Mesenchymal stem cell (in vitro differentiated cells and primary cell): ENCODE measurements around the gene PITHD1.

Source experiments
- DNase-seq: peaks from one replicate; pipeline ENCODE4 v3.0.0-alpha.2; 2013
- H2AFZ ChIP-seq: one replicate; pipeline ENCODE4 v1.6.1; 2013; ENCODE audit warnings: low read depth, mild to moderate bottlenecking, control low read depth, inconsistent platforms, low read length, moderate library complexity
- H2AK5ac ChIP-seq: 2 replicates; pipeline ENCODE4 v1.6.1; 2013; ENCODE audit warnings: low read length, moderate library complexity, mild to moderate bottlenecking, inconsistent platforms; ENCODE audit not compliant: severe bottlenecking
- H2BK120ac ChIP-seq: one replicate; pipeline ENCODE4 v1.6.1; 2013; ENCODE audit warnings: low read depth, mild to moderate bottlenecking, inconsistent platforms, low read length, moderate library complexity
- H2BK12ac ChIP-seq, 2 experiments: one replicate each; pipeline ENCODE4 v1.6.1; 2013; ENCODE audit warnings: inconsistent platforms in 2 of 2, low read length in 2 of 2, mild to moderate bottlenecking in 2 of 2, moderate library complexity in 2 of 2, control low read depth in 1 of 2
- H2BK15ac ChIP-seq: one replicate; pipeline ENCODE4 v1.6.1; 2013; ENCODE audit warnings: mild to moderate bottlenecking, low read depth, inconsistent platforms; ENCODE audit not compliant: poor library complexity, severe bottlenecking
- H2BK5ac ChIP-seq: 2 replicates; pipeline ENCODE4 v1.6.1; 2013; ENCODE audit warnings: low read depth, mild to moderate bottlenecking, low read length, control low read depth, inconsistent platforms; ENCODE audit not compliant: poor library complexity, severe bottlenecking
- H3K14ac ChIP-seq, 2 experiments: one replicate each; pipeline ENCODE4 v1.6.1; 2013; ENCODE audit warnings: inconsistent platforms in 2 of 2, low read length in 2 of 2, control low read depth in 1 of 2, mild to moderate bottlenecking in 1 of 2, moderate library complexity in 1 of 2
- H3K18ac ChIP-seq, 2 experiments: one replicate each; pipeline ENCODE4 v1.6.1; 2013; ENCODE audit warnings: inconsistent platforms in 2 of 2, low read length in 2 of 2, control low read depth in 1 of 2, low read depth in 1 of 2, mild to moderate bottlenecking in 1 of 2
- H3K23ac ChIP-seq, 2 experiments: one replicate each; pipeline ENCODE4 v1.6.1; 2013; ENCODE audit warnings: inconsistent platforms in 2 of 2, low read length in 2 of 2, mild to moderate bottlenecking in 2 of 2, moderate library complexity in 2 of 2, control low read depth in 1 of 2
- H3K27ac ChIP-seq: 2 replicates; pipeline ENCODE4 v1.5.1; 2013; ENCODE audit warnings: mild to moderate bottlenecking, moderate library complexity, low read length, control low read depth, inconsistent platforms; ENCODE audit not compliant: poor library complexity, severe bottlenecking
- H3K27me3 ChIP-seq, 2 experiments: 2 replicates each; pipeline versions ENCODE4 v1.6.1 to v1.7.0; 2013; ENCODE audit warnings: low read length in 2 of 2, mild to moderate bottlenecking in 2 of 2, moderate library complexity in 2 of 2, control low read depth in 1 of 2, inconsistent platforms in 1 of 2; ENCODE audit not compliant: control insufficient read depth in 1 of 2, insufficient read depth in 1 of 2
- H3K36me3 ChIP-seq, 2 experiments: 2 replicates each; pipeline versions ENCODE4 v1.6.1 to v1.7.0; 2013; ENCODE audit warnings: low read length in 2 of 2, control low read depth in 1 of 2, inconsistent platforms in 1 of 2, low read depth in 1 of 2, mild to moderate bottlenecking in 1 of 2; ENCODE audit not compliant: insufficient read depth in 2 of 2, control insufficient read depth in 1 of 2
- H3K4ac ChIP-seq, 2 experiments: one replicate each; pipeline ENCODE4 v1.6.1; 2013; ENCODE audit warnings: inconsistent platforms in 2 of 2, low read length in 2 of 2, mild to moderate bottlenecking in 2 of 2, moderate library complexity in 2 of 2, control low read depth in 1 of 2, low read depth in 1 of 2
- H3K4me1 ChIP-seq: 2 replicates; pipeline ENCODE4 v1.6.1; 2013; ENCODE audit warnings: low read depth, low read length, control low read depth; ENCODE audit not compliant: control insufficient read depth, insufficient read depth
- H3K4me2 ChIP-seq: 2 replicates; pipeline ENCODE4 v1.6.1; 2013; ENCODE audit warnings: low read length, mild to moderate bottlenecking, inconsistent platforms; ENCODE audit not compliant: poor library complexity, severe bottlenecking
- H3K4me3 ChIP-seq, 2 experiments: 2 replicates each; pipeline versions ENCODE4 v1.5.1 to v1.7.0; 2013; ENCODE audit warnings: low read length in 2 of 2, mild to moderate bottlenecking in 2 of 2, control low read depth in 1 of 2, low read depth in 1 of 2; ENCODE audit not compliant: insufficient read depth in 1 of 2
- H3K79me1 ChIP-seq: replicated peaks from 2 replicates; pipeline ENCODE4 v1.6.1; 2013; ENCODE audit warnings: mild to moderate bottlenecking, control low read depth, low read length, inconsistent platforms; ENCODE audit not compliant: poor library complexity, severe bottlenecking
- H3K9ac ChIP-seq: 2 replicates; pipeline ENCODE4 v1.7.0; 2013; ENCODE audit warnings: mild to moderate bottlenecking, low read length, moderate library complexity
- H3K9me3 ChIP-seq: 2 replicates; pipeline ENCODE4 v1.7.0; 2013; ENCODE audit warnings: mild to moderate bottlenecking, low read length; ENCODE audit not compliant: control insufficient read depth
- H4K8ac ChIP-seq: one replicate; pipeline ENCODE4 v1.6.1; 2013; ENCODE audit warnings: inconsistent platforms, mild to moderate bottlenecking, low read length, moderate library complexity
- H4K91ac ChIP-seq: one replicate; pipeline ENCODE4 v1.6.1; 2013; ENCODE audit warnings: mild to moderate bottlenecking, low read length, inconsistent platforms
- WGBS: methylation state at CpG from one replicate; pipeline ENCODE4 v1.1.7; 2013; ENCODE audit warnings: mixed read lengths; 5-methylcytosine and 5-hydroxymethylcytosine counted together

Gene PITHD1

DNA sequence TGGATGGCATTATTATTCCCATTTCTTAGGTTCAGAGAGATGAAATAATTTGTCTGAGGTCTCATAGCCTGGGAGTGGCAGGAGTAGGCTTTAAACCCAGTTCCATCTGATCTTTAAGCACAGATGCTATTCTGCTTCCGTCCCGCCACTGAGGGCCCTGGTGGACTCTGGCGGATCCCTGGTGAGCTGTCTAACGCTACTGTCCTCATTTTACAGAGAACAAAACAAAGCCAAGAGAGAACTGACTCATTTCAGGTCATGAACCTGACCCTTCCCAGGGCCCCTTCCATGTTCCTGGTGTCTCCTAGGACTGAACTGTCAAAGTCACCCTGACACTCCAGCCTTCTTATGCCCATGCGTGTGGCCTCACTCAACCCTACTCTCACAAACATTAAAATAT lies 25.5 kb downstream of the PITHD1 start:
- no peak overlapping the region for H4K8ac ChIP-seq
- no peak overlapping the region for H4K91ac ChIP-seq
- no peak overlapping the region for H2BK120ac ChIP-seq
- H3K79me1 ChIP-seq = peaks cover 3% of the 10 kb centered on the region
- H3K27me3 ChIP-seq = no peaks in the 10 kb centered on the region
- no peak overlapping the region for H2AK5ac ChIP-seq
- H3K36me3 ChIP-seq = peaks cover 41 to 46% of the 10 kb centered on the region in 2 experiments
- H3K23ac ChIP-seq = no peak overlapping the region
- no peak overlapping the region for H2BK12ac ChIP-seq
- DNase-seq = no peak
- no peak overlapping the region for H3K18ac ChIP-seq
- no peak overlapping the region for H3K4me3 ChIP-seq
- no peaks in the 10 kb centered on the region for H3K9me3 ChIP-seq
- H3K4ac ChIP-seq = no peak overlapping the region
- H3K9ac ChIP-seq = no peak overlapping the region
- no peak overlapping the region for H2BK5ac ChIP-seq
- peaks cover 12% of the 10 kb centered on the region for H3K4me1 ChIP-seq
- H3K27ac ChIP-seq = no peak overlapping the region
- WGBS = 85% methylated on average over 5 of the region's 5 CpGs
- no peak overlapping the region for H3K4me2 ChIP-seq
- no peak overlapping the region for H2BK15ac ChIP-seq
- H3K14ac ChIP-seq = no peak overlapping the region
- H2AFZ ChIP-seq = no peak overlapping the region

DNA sequence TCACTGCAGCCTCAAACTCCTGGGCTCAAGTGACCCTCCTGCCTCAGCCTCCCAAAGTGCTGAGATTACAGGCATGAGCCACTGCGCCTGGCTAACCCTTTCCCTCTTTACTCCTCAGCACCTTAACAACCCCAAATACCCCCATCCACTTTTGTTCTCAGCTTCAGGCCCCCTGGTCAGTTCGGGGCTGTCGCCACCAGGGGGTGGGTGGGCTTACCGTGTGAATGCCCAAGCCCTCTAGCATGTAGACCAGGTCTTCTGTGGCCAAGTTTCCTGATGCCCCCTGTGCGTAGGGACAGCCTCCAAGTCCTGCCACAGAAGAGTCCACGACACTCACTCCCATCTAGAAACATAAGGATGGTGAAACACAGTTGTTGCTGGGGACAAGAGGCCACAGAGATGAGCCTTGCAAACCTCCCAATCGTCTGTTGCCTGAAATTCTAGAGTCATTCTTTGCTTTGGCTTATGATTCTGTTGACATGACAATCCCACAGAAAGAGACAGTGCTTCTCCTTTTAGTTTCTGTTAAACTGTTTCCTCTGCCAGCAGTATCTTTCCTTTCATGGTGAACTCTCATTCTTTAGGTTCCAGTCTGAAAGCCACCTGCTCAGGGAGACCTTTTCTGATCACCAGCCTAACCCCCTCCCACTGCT lies 26.1 kb downstream of the PITHD1 start:
- WGBS = 79% methylated on average over 7 of the region's 7 CpGs

DNA sequence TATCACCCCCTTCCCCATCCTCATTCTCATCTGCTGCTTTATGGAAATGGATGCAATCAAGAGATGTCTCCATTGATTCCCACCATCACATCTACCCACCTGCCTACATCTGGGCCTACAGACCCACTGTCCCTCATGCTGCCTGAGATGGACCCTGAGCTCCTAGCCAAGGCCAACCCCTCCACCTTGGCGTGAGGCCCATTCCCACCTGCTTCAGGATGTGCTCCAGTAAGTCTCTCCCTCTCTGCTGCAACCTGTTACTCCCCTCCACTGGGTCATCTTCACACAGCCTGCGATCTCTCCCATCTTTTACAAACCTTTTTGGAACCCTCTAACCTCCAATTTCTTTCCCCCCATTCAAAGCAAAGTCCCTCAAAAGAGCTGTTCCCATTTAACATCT lies 26.8 kb downstream of the PITHD1 start:
- no peak overlapping the region for H3K4me3 ChIP-seq
- no peaks in the 10 kb centered on the region for H3K9me3 ChIP-seq
- H3K14ac ChIP-seq = no peak overlapping the region
- H3K23ac ChIP-seq = no peak overlapping the region
- H4K8ac ChIP-seq = no peak overlapping the region
- peaks cover 2% of the 10 kb centered on the region for H3K4me1 ChIP-seq
- no peaks in the 10 kb centered on the region for H3K27me3 ChIP-seq
- no peak overlapping the region for H2BK15ac ChIP-seq
- peaks cover 2% of the 10 kb centered on the region for H3K79me1 ChIP-seq
- no peak overlapping the region for H2BK5ac ChIP-seq
- no peak overlapping the region for H2BK120ac ChIP-seq
- H3K4me2 ChIP-seq = no peak overlapping the region
- H3K18ac ChIP-seq = no peak overlapping the region
- H2AFZ ChIP-seq = no peak overlapping the region
- H2AK5ac ChIP-seq = no peak overlapping the region
- H3K9ac ChIP-seq = no peak overlapping the region
- 96% methylated on average over 2 of the region's 2 CpGs for WGBS
- H3K4ac ChIP-seq = no peak overlapping the region
- H4K91ac ChIP-seq = no peak overlapping the region
- no peak for DNase-seq
- no peak overlapping the region for H3K27ac ChIP-seq
- peaks cover 38 to 47% of the 10 kb centered on the region in 2 experiments for H3K36me3 ChIP-seq
- H2BK12ac ChIP-seq = no peak overlapping the region

More for the DNA sequence above, 26.1 kb downstream of the PITHD1 start:
- H3K27ac ChIP-seq = no peak overlapping the region
- H3K4ac ChIP-seq = no peak overlapping the region
- H2BK120ac ChIP-seq = no peak overlapping the region
- no peak overlapping the region for H2BK15ac ChIP-seq
- H3K9ac ChIP-seq = no peak overlapping the region
- H4K91ac ChIP-seq = no peak overlapping the region
- H2AFZ ChIP-seq = no peak overlapping the region
- H3K14ac ChIP-seq = no peak overlapping the region
- no peak overlapping the region for H2AK5ac ChIP-seq
- no peak overlapping the region for H2BK12ac ChIP-seq
- no peak overlapping the region for H3K4me2 ChIP-seq
- no peak overlapping the region for H3K18ac ChIP-seq
- no peak overlapping the region for H4K8ac ChIP-seq
- H3K79me1 ChIP-seq = peaks cover 2% of the 10 kb centered on the region
- no peaks in the 10 kb centered on the region for H3K27me3 ChIP-seq
- DNase-seq = no peak
- H3K36me3 ChIP-seq = peaks cover 38 to 46% of the 10 kb centered on the region in 2 experiments
- H3K4me3 ChIP-seq = no peak overlapping the region
- peaks cover 6% of the 10 kb centered on the region for H3K4me1 ChIP-seq
- no peak overlapping the region for H3K23ac ChIP-seq
- no peaks in the 10 kb centered on the region for H3K9me3 ChIP-seq
- no peak overlapping the region for H2BK5ac ChIP-seq

DNA sequence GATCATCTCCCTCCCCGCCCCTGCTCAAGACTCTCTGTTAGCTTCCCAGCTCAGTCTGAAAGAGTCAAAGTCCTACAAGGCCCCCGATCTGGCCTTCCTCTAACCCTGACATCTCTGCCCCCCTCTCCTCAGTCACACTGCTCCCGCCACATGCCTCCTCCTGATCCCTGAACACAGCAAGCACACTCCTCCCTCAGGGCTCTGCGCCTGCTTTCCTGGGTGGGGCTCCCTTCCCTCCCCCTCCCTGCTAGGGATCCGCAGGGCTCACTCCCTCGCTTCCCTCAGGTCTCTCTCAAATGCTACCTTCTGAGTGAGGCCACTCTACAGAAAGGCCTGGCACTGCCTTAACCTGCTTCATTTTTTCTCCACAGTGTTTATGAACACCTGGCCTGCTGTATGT lies 28.1 kb downstream of the PITHD1 start:
- Histone ChIP-seq H3K36me3 (peaks cover 44 to 55% of the 10 kb centered on the region in 2 experiments), H2BK5ac (no peak overlapping the region), H2AK5ac (no peak overlapping the region), H3K18ac (no peak overlapping the region), H3K4ac (no peak overlapping the region), H3K14ac (no peak overlapping the region), H2AFZ (no peak overlapping the region), H2BK12ac (no peak overlapping the region), H3K4me3 (no peak overlapping the region), H3K4me1 (peaks cover 2% of the 10 kb centered on the region), H3K27ac (no peak overlapping the region), H3K9ac (no peak overlapping the region), H4K91ac (no peak overlapping the region), H3K27me3 (no peaks in the 10 kb centered on the region), H3K79me1 (peaks cover 1% of the 10 kb centered on the region), H3K9me3 (no peaks in the 10 kb centered on the region), H2BK15ac (no peak overlapping the region), H3K4me2 (no peak overlapping the region), H2BK120ac (no peak overlapping the region), H4K8ac (no peak overlapping the region), H3K23ac (no peak overlapping the region)
- DNase-seq = no peak
- 97% methylated on average over 6 of the region's 6 CpGs for WGBS
